HS-5 (cell line): ENCODE data around the gene VRK2.
"Not testable (repeated sequence)": the region's sequence is repeated elsewhere in the genome, so short reads cannot be mapped to it uniquely, and the experiment has no call there.

Experiments
- DNase-seq: peaks from one replicate; pipeline ENCODE4 v3.0.0-alpha.2; 2012; ENCODE audit warnings: low read depth

Gene VRK2

DNA sequence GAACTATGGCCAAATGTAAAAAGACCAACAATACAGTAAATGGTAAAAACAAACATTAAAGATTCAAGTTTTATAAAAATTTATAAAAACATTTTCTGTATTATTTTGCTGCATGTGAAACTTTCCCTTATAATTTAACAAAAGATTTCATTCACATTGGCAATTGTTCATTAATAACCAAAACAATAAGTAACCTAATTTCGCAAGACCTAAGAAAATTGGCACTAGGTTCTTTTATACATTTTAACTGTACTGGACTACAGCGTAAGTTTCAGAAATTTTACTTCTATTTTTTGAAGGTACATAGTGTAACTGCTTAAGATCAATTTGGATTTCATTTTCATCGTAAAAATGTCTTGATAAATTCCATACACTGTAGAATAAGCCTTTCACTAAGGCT is 117.3 kb downstream of the VRK2 start:
- DNase-seq: no peak

- not testable (repeated sequence) for DNase-seq
These were observed 121.5 kb downstream of the VRK2 start for GRCh38 chr2:58168130-58168529.

GRCh38 chr2:58169845-58170244 is 123.2 kb downstream of the VRK2 start:
- not testable (repeated sequence) for DNase-seq

DNA sequence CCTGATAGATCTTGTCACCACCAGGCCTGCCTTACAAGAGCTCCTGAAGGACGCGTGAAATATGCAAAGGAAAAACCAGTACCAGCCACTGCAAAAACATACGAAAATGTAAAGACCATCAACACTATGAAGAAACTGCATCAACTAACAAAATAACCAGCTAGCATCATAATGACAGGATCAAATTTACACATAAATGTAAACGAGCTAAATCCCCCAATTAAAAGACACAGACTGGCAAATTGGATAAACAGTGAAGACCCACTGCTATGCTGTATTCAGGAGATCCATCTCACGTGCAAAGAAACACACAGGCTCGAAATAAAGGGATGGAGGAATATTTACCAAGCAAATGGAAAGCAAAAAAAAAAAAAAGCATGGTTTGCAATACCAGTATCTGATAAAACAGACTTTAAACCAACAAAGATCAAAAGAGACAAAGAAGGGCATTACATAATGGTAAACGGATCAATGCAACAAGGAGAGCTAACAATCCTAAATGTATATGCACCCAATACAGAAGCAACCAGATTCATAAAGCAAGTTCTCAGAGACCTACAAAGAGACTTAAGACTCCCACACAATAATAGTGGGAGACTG is 123.8 kb downstream of the VRK2 start:
- DNase-seq: not testable (repeated sequence)

DNA sequence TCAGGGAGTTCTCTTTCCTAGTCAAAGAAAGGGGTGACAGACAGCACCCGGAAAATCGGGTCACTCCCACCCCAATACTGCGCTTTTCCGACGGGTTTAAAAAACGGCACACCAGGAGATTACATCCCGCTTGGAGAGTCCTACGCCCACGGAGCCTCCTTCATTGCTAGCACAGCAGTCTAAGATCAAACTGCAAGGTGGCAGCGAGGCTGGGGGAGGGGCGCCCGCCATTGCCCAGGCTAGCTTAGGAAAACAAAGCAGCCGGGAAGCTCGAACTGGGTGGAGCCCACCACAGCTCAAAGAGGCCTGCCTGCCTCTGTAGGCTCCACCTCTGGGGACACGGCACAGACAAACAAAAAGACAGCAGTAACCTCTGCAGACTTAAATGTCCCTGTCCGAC is 125.2 kb downstream of the VRK2 start:
- not testable (repeated sequence) for DNase-seq

- not testable (repeated sequence) for DNase-seq
These were observed 130.6 kb downstream of the VRK2 start for GRCh38 chr2:58177187-58177586.

DNA sequence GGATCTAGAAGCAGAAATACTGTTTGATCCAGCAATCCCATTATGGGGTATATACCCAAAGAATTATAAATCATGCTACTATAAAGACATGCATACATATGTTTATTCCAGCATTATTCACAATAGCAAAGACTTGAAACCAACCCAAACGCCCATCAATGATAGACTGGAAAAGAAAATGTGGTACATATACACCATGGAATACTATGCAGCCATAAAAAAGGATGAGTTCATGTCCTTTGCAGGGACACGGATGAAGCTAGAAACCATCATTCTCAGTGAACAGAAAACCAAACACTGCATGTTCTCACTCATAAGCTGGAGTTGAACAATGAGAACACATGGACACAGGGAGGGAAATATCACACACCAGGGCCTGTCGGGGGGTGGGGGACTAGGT is 133.6 kb downstream of the VRK2 start:
- DNase-seq: not testable (repeated sequence)

DNA sequence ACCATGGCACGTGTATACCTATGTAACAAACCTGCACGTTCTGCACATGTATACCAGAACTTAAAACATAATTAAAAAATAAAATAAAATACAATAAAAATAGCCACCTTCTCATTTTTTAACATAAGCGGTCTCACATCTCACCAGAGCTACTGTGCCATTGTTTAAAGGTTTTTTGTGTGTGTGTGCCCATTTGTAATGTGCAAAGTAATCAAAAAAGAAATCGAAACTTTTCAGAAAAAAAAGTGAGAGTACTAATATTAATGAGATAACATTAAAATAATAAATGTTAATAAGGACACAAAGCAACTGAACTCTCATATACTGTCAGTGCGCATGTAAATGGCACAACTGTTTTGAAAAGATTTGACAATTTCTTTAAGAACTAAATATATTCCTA is 134.0 kb downstream of the VRK2 start:
- no peak for DNase-seq

- DNase-seq: no peak
These were observed 135.9 kb downstream of the VRK2 start for GRCh38 chr2:58182527-58182926.

- DNase-seq: no peak
These were observed 139.9 kb downstream of the VRK2 start for GRCh38 chr2:58186501-58186900.

DNA sequence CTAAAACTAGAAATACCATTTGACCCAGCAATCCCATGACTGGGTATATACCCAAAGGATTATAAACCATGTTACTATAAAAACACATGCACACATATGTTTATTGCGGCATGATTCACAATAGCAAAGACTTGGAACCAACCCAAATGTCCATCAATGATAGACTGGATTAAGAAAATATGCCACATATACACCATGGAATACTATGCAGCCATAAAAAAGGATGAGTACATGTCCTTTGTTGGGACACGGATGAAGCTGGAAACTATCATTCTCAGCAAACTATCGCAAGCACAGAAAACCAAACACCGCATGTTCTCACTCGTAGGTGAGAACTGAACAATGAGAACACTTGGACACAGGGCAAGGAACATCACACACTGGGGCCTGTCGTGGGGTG is 140.4 kb downstream of the VRK2 start:
- not testable (repeated sequence) for DNase-seq

DNA sequence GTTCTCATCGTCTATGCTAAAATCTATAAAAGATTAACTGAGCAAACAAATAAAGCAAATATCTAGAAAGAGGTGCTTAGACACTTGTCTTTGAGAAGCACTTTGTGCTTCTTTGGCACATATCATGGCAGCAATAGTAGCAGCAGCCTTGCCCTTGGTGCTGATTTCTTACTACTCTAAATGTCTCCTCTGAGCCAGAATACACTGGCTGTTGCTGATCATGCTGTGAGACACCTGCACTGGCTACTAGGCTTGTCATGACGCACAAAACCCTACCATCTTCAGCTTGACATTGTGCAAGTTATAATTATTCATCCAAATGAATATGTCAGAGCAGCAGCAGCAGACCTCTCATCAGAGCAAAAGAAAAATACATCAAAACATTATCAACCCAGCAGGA is 147.9 kb downstream of the VRK2 start:
- DNase-seq: no peak

GRCh38 chr2:58195662-58196061 is 149.1 kb downstream of the VRK2 start:
- no peak for DNase-seq

DNA sequence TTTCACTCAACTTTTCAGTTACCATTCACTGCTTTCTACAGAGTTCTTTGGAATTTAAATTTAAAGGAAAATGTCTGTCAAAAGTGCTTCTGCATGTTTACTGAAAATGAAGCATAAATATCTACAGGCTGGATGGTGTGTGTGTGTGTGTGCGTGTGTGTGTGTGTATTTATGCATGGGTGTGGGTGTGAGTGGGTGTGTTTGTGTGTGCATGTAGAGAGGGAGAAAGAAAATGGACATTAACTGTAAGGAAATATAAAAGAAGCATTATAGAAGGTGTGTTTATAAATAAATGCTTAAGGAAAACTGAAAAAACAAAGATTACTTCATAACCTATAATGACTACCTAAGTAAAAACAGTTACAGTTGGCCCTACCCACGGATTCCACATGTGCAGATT is 151.3 kb downstream of the VRK2 start:
- no peak for DNase-seq

DNA sequence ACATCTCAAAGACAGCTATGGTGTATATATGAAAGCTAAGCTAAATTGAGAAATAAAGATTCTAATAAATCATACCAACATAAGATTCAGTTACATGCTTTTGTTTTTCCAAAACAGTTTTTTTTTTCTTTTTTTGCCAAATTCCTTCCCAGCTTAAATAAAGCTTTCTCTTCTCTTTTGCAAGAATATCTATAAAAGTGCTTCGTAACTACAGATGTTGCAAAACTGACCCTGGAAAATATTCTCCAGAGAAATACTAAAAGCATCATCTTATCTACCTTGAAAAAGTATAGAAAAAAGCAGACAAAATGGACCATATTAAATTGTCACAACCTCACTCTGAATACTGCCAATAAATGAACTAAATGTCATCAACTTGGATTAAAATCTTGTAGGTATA is 155.8 kb downstream of the VRK2 start:
- DNase-seq: no peak

GRCh38 chr2:58203018-58203417 is 156.4 kb downstream of the VRK2 start:
- no peak for DNase-seq

DNA sequence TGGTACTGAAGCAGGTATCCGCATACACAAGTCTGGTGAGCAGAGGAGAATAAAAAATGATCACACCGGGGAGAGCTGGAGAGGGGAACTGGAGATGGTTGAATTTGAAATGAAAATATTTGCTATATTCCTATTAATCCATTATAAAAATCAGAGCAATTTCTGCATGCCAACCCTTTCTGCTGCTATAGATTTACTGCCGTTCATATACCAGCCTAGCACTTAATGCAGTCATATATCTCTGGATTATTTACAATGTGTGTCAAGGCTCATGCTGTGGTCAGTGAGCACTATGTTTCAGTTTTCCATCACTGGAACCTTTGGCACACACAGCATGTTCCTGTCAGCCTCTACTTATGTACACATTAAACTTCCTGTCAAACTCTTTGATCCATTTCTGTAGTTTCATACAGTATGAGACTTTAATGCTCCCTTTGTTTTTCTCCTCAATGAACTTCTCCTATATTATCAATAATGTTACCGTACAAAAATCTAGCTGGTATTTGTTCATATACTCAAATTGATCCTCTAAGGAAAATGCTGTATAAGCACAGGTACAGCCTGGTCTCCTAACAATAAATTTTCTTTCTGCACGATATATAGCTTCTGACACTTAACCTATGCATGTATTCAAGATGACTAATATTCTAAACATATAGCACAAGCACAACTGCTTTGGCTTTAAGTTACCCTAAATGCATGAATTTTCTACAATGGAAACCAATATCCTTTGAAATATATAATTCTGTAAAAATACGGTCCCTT is 157.8 kb downstream of the VRK2 start:
- DNase-seq: no peak

GRCh38 chr2:58206785-58207184 is 160.2 kb downstream of the VRK2 start:
- no peak for DNase-seq

- DNase-seq: no peak
These were observed 160.6 kb downstream of the VRK2 start for GRCh38 chr2:58207189-58207588.
